Measurements from ENCODE around the gene BAG3. TPM values are rescaled to one million over a fixed set of nuclear protein-coding genes. Genes with fewer than 3 reads are reported as not detected.

BAG3 gene
- polyA plus RNA-seq, 4 donors, result 6.5 to 15.3 (median 10.3) TPM

- H3K4me1 ChIP-seq (ENCODE audit: control insufficient read depth in 3 of 3, insufficient read depth in 2 of 3, low read depth in 1 of 3, low read length in 2 of 3), result no peaks in the 10 kb centered on the region
- H3K36me3 ChIP-seq (ENCODE audit: control insufficient read depth in 3 of 3, insufficient read depth in 2 of 3, low read depth in 1 of 3, low read length in 3 of 3), result no peaks in the 10 kb centered on the region
- no peak overlapping the region for H3K4me3 ChIP-seq (ENCODE audit: low read depth in 1 of 3, low read length in 3 of 3)
- DNase-seq, result no peak
- no peaks in the 10 kb centered on the region for H3K27me3 ChIP-seq (ENCODE audit: control insufficient read depth in 3 of 3, insufficient read depth in 3 of 3, low read length in 3 of 3)
- H3K9me3 ChIP-seq (ENCODE audit: control insufficient read depth in 2 of 2, insufficient read depth in 1 of 2, low read depth in 1 of 2, low read length in 1 of 2), result peaks cover 0 to 4% of the 10 kb centered on the region in 2 donors
- FAIRE-seq, result no peak
- 62 to 85% (median 76%) methylated on average over 8 of the region's 8 CpGs for WGBS, 3 donors
- H3K27ac ChIP-seq (ENCODE audit: low read depth in 1 of 3, low read length in 2 of 3), result peak overlapping the region in 1 of 3 donors; percentile 34
Measured at GRCh38 chr10:119715628-119716505, 64.7 kb downstream of the BAG3 start.

- H3K4me1 ChIP-seq (ENCODE audit: control insufficient read depth in 3 of 3, insufficient read depth in 2 of 3, low read depth in 1 of 3, low read length in 2 of 3), result peaks cover 2 to 18% (median 7%) of the 10 kb centered on the region in 3 donors
- H3K27ac ChIP-seq (ENCODE audit: low read depth in 1 of 3, low read length in 2 of 3), result no peak overlapping the region
- no peak overlapping the region for H3K4me3 ChIP-seq (ENCODE audit: low read depth in 1 of 3, low read length in 3 of 3)
- H3K9me3 ChIP-seq (ENCODE audit: control insufficient read depth in 2 of 2, insufficient read depth in 1 of 2, low read depth in 1 of 2, low read length in 1 of 2), result no peaks in the 10 kb centered on the region
- FAIRE-seq (no peak), DNase-seq (no peak)
- H3K27me3 ChIP-seq (ENCODE audit: control insufficient read depth in 3 of 3, insufficient read depth in 3 of 3, low read length in 3 of 3), result no peaks in the 10 kb centered on the region
- no peaks in the 10 kb centered on the region for H3K36me3 ChIP-seq (ENCODE audit: control insufficient read depth in 3 of 3, insufficient read depth in 2 of 3, low read depth in 1 of 3, low read length in 3 of 3)
- 77 to 94% (median 84%) methylated on average over 2 of the region's 2 CpGs for WGBS, 3 donors
Measured at GRCh38 chr10:119723161-119723560, 72.0 kb downstream of the BAG3 start.

- 70 to 79% (median 75%) methylated on average over 3 of the region's 3 CpGs for WGBS, 3 donors
- Histone ChIP-seq H3K4me3 (ENCODE audit: low read depth in 1 of 3, low read length in 3 of 3) (no peak overlapping the region), H3K4me1 (ENCODE audit: control insufficient read depth in 3 of 3, insufficient read depth in 2 of 3, low read depth in 1 of 3, low read length in 2 of 3) (peaks cover 2 to 18% (median 7%) of the 10 kb centered on the region in 3 donors), H3K27me3 (ENCODE audit: control insufficient read depth in 3 of 3, insufficient read depth in 3 of 3, low read length in 3 of 3) (no peaks in the 10 kb centered on the region), H3K36me3 (ENCODE audit: control insufficient read depth in 3 of 3, insufficient read depth in 2 of 3, low read depth in 1 of 3, low read length in 3 of 3) (no peaks in the 10 kb centered on the region), H3K9me3 (ENCODE audit: control insufficient read depth in 2 of 2, insufficient read depth in 1 of 2, low read depth in 1 of 2, low read length in 1 of 2) (no peaks in the 10 kb centered on the region), H3K27ac (ENCODE audit: low read depth in 1 of 3, low read length in 2 of 3) (no peak overlapping the region)
- no peak for DNase-seq
- FAIRE-seq, result no peak
Measured at GRCh38 chr10:119723624-119724023, 72.4 kb downstream of the BAG3 start.

GRCh38 chr10:119724593-119725516 lies 73.7 kb downstream of the BAG3 start:
- WGBS, 3 donors, result 21 to 28% (median 24%) methylated on average over 21 of the region's 21 CpGs
- Histone ChIP-seq H3K4me1 (ENCODE audit: control insufficient read depth in 3 of 3, insufficient read depth in 2 of 3, low read depth in 1 of 3, low read length in 2 of 3) (peaks cover 2 to 18% (median 7%) of the 10 kb centered on the region in 3 donors), H3K27me3 (ENCODE audit: control insufficient read depth in 3 of 3, insufficient read depth in 3 of 3, low read length in 3 of 3) (no peaks in the 10 kb centered on the region), H3K36me3 (ENCODE audit: control insufficient read depth in 3 of 3, insufficient read depth in 2 of 3, low read depth in 1 of 3, low read length in 3 of 3) (no peaks in the 10 kb centered on the region), H3K4me3 (ENCODE audit: low read depth in 1 of 3, low read length in 3 of 3) (peak overlapping the region; percentile 28 to 80 (median 64)), H3K27ac (ENCODE audit: low read depth in 1 of 3, low read length in 2 of 3) (peak overlapping the region; percentile 87 to 88 (median 87)), H3K9me3 (ENCODE audit: control insufficient read depth in 2 of 2, insufficient read depth in 1 of 2, low read depth in 1 of 2, low read length in 1 of 2) (no peaks in the 10 kb centered on the region)
- peak; percentile 35 to 50 for DNase-seq
- FAIRE-seq, result no peak

GRCh38 chr10:119725517-119725827 lies 74.3 kb downstream of the BAG3 start:
- 0 to 1% (median 0%) methylated on average over 29 to 32 of the region's 32 CpGs for WGBS, 3 donors
- H3K9me3 ChIP-seq (ENCODE audit: control insufficient read depth in 2 of 2, insufficient read depth in 1 of 2, low read depth in 1 of 2, low read length in 1 of 2), result no peaks in the 10 kb centered on the region
- H3K27ac ChIP-seq (ENCODE audit: low read depth in 1 of 3, low read length in 2 of 3), result peak overlapping the region; percentile 87 to 88 (median 87)
- H3K27me3 ChIP-seq (ENCODE audit: control insufficient read depth in 3 of 3, insufficient read depth in 3 of 3, low read length in 3 of 3), result no peaks in the 10 kb centered on the region
- H3K36me3 ChIP-seq (ENCODE audit: control insufficient read depth in 3 of 3, insufficient read depth in 2 of 3, low read depth in 1 of 3, low read length in 3 of 3), result no peaks in the 10 kb centered on the region
- FAIRE-seq (no peak), DNase-seq (no peak)
- H3K4me3 ChIP-seq (ENCODE audit: low read depth in 1 of 3, low read length in 3 of 3), result peak overlapping the region; percentile 28 to 80 (median 64)
- peaks cover 2 to 18% (median 7%) of the 10 kb centered on the region in 3 donors for H3K4me1 ChIP-seq (ENCODE audit: control insufficient read depth in 3 of 3, insufficient read depth in 2 of 3, low read depth in 1 of 3, low read length in 2 of 3)

- H3K36me3 ChIP-seq (ENCODE audit: control insufficient read depth in 3 of 3, insufficient read depth in 2 of 3, low read depth in 1 of 3, low read length in 3 of 3), result no peaks in the 10 kb centered on the region
- FAIRE-seq, result no peak
- no peaks in the 10 kb centered on the region for H3K9me3 ChIP-seq (ENCODE audit: control insufficient read depth in 2 of 2, insufficient read depth in 1 of 2, low read depth in 1 of 2, low read length in 1 of 2)
- no peaks in the 10 kb centered on the region for H3K27me3 ChIP-seq (ENCODE audit: control insufficient read depth in 3 of 3, insufficient read depth in 3 of 3, low read length in 3 of 3)
- peak; percentile 99 for DNase-seq
- 0 to 1% (median 0%) methylated on average over 40 to 95 of the region's 95 CpGs for WGBS, 3 donors
- H3K4me1 ChIP-seq (ENCODE audit: control insufficient read depth in 3 of 3, insufficient read depth in 2 of 3, low read depth in 1 of 3, low read length in 2 of 3), result peaks cover 2 to 18% (median 7%) of the 10 kb centered on the region in 3 donors
- peak within 1 kb of the TSS; percentile 80 to 94 (median 87) for H3K4me3 ChIP-seq (ENCODE audit: low read depth in 1 of 3, low read length in 3 of 3)
- peak within 1 kb of the TSS; percentile 87 to 97 (median 88) for H3K27ac ChIP-seq (ENCODE audit: low read depth in 1 of 3, low read length in 2 of 3)
Measured at GRCh38 chr10:119725828-119726675, 74.9 kb downstream of the BAG3 start, which contains the start of gene INPP5F. Gene INPP5F, plus strand, starts transcription at chr10:119726050. Its CDS starts 213 bp downstream, at chr10:119726263.

- no peaks in the 10 kb centered on the region for H3K9me3 ChIP-seq (ENCODE audit: control insufficient read depth in 2 of 2, insufficient read depth in 1 of 2, low read depth in 1 of 2, low read length in 1 of 2)
- H3K4me3 ChIP-seq (ENCODE audit: low read depth in 1 of 3, low read length in 3 of 3), result peak overlapping the region; percentile 80 to 94 (median 87)
- peak in 1 of 2 donors; percentile 42 for DNase-seq
- no peaks in the 10 kb centered on the region for H3K36me3 ChIP-seq (ENCODE audit: control insufficient read depth in 3 of 3, insufficient read depth in 2 of 3, low read depth in 1 of 3, low read length in 3 of 3)
- H3K4me1 ChIP-seq (ENCODE audit: control insufficient read depth in 3 of 3, insufficient read depth in 2 of 3, low read depth in 1 of 3, low read length in 2 of 3), result peaks cover 2 to 18% (median 7%) of the 10 kb centered on the region in 3 donors
- WGBS, 3 donors, result 40 to 48% (median 47%) methylated on average over 14 of the region's 14 CpGs
- no peaks in the 10 kb centered on the region for H3K27me3 ChIP-seq (ENCODE audit: control insufficient read depth in 3 of 3, insufficient read depth in 3 of 3, low read length in 3 of 3)
- H3K27ac ChIP-seq (ENCODE audit: low read depth in 1 of 3, low read length in 2 of 3), result peak overlapping the region; percentile 75 to 97 (median 86)
- FAIRE-seq, result no peak
Measured at GRCh38 chr10:119726676-119727261, 75.6 kb downstream of the BAG3 start.
